B cell (primary cell): Measurements from ENCODE around the gene LSM6. TPM values are rescaled to one million over a fixed set of nuclear protein-coding genes. Genes with fewer than 3 reads are reported as not detected.

ENCODE experiments used
- ATAC-seq: fragments of 200-7000 bp; cut with Tn5 transposase; one replicate; pipeline ENCODE4 v1.10.0; 2021; ENCODE audit warnings: low read depth, mild to moderate bottlenecking, moderate number of reproducible peaks, moderate library complexity
- CTCF ChIA-PET: fragments of 350-600 bp; sonication (Branson Sonifier 250); formaldehyde crosslinking; loops from one replicate; lab custom pipeline; 2021; ENCODE audit warnings: antibody characterized with exemption, inconsistent platforms; lab: Charles Lee
- POLR2A ChIA-PET: fragments of 350-600 bp; sonication (Branson Sonifier 250); formaldehyde crosslinking; loops from one replicate; lab custom pipeline; 2021; ENCODE audit warnings: antibody characterized with exemption; lab: Charles Lee
- DNase-seq: peaks from one replicate; pipeline ENCODE4 v3.0.0; 2013
- H2AFZ ChIP-seq: 2 replicates; pipeline ENCODE4 v1.6.1; 2012; ENCODE audit warnings: mild to moderate bottlenecking, low read depth, low read length; ENCODE audit not compliant: insufficient read depth, poor library complexity, severe bottlenecking
- H3K27ac ChIP-seq, 2 donors: 1 replicate in 1 of 2; 2 replicates in 1 of 2; pipeline ENCODE4 v1.5.1; 2012 to 2013; ENCODE audit warnings: low read length in 2 of 2, mild to moderate bottlenecking in 2 of 2, moderate library complexity in 1 of 2
- H3K27me3 ChIP-seq, 4 experiments: fragments of 200-600 bp in 1 of 4; sonication (generic) in 1 of 4; replicated peaks in 1 of 4; 1 replicate in 2 of 4; 2 replicates in 2 of 4; pipeline versions ENCODE4 v1.6.1 to v1.7.0; 2013 to 2016; ENCODE audit warnings: low read length in 3 of 4, mild to moderate bottlenecking in 2 of 4, mixed read lengths in 1 of 4, moderate library complexity in 1 of 4; ENCODE audit not compliant: insufficient read depth in 4 of 4, control insufficient read depth in 3 of 4; ENCODE audit errors: control extremely low read depth in 1 of 4
- H3K36me3 ChIP-seq, 2 experiments: replicated peaks in 1 of 2; 1 replicate in 1 of 2; 2 replicates in 1 of 2; pipeline versions ENCODE4 v1.6.1 to v1.7.1; 2013; ENCODE audit warnings: low read length in 1 of 2; ENCODE audit not compliant: insufficient read depth in 2 of 2, control insufficient read depth in 1 of 2; ENCODE audit errors: control extremely low read depth in 1 of 2, extremely low read depth in 1 of 2
- H3K4me1 ChIP-seq, 2 donors: fragments of 200-600 bp in 1 of 2; sonication (generic) in 1 of 2; 1 replicate in 1 of 2; 2 replicates in 1 of 2; pipeline versions ENCODE4 v1.5.1 to v1.6.1; 2013 to 2017; ENCODE audit warnings: low read length in 2 of 2; ENCODE audit not compliant: control insufficient read depth in 2 of 2, insufficient read depth in 2 of 2
- H3K4me2 ChIP-seq: replicated peaks from 2 replicates; pipeline ENCODE3; 2012; ENCODE audit warnings: mild to moderate bottlenecking, low read depth, low read length; ENCODE audit not compliant: poor library complexity, severe bottlenecking
- H3K4me3 ChIP-seq, 5 experiments: fragments of 200-600 bp in 1 of 5; sonication (generic) in 1 of 5; 1 replicate in 3 of 5; 2 replicates in 2 of 5; pipeline versions ENCODE4 v1.5.1 to v1.7.0; 2011 to 2016; ENCODE audit warnings: low read length in 4 of 5, mild to moderate bottlenecking in 4 of 5, low read depth in 2 of 5, control low read depth in 1 of 5, moderate library complexity in 1 of 5; ENCODE audit not compliant: insufficient read depth in 1 of 5; ENCODE audit errors: control extremely low read depth in 1 of 5, extremely low read depth in 1 of 5
- H3K79me2 ChIP-seq: fragments of 200-600 bp; sonication (generic); one replicate; pipeline ENCODE4 v1.6.0; 2016; ENCODE audit warnings: low read length; ENCODE audit not compliant: control insufficient read depth, insufficient read depth
- H3K9ac ChIP-seq: fragments of 200-600 bp; sonication (generic); 2 replicates; pipeline ENCODE4 v1.6.1; 2017; ENCODE audit warnings: mild to moderate bottlenecking, low read length, moderate library complexity
- H3K9me3 ChIP-seq, 3 donors: one replicate each; pipeline versions ENCODE4 v1.6.1 to v1.7.1; 2013; ENCODE audit warnings: low read length in 2 of 3; ENCODE audit not compliant: control insufficient read depth in 2 of 3, insufficient read depth in 1 of 3; ENCODE audit errors: control extremely low read depth in 1 of 3
- H4K20me1 ChIP-seq: 2 replicates; pipeline ENCODE4 v1.6.0; 2012; ENCODE audit warnings: mild to moderate bottlenecking, low read length; ENCODE audit not compliant: insufficient read depth, control insufficient read depth, poor library complexity, severe bottlenecking
- H3K27ac Mint-ChIP-seq: one replicate; pipeline ENCODE4 v1.8.0; 2021; ENCODE audit warnings: mixed read lengths
- H3K27me3 Mint-ChIP-seq: one replicate; pipeline ENCODE4 v1.8.0; 2021; ENCODE audit warnings: mixed read lengths
- H3K4me1 Mint-ChIP-seq: one replicate; pipeline ENCODE4 v1.8.0; 2021; ENCODE audit warnings: mixed read lengths
- H3K4me3 Mint-ChIP-seq: one replicate; pipeline ENCODE4 v1.8.0; 2021; ENCODE audit warnings: mixed read lengths
- H3K9me3 Mint-ChIP-seq: one replicate; pipeline ENCODE4 v1.8.0; 2022; ENCODE audit warnings: mixed read lengths; ENCODE audit not compliant: insufficient read depth
- EZH2 ChIP-seq: IDR thresholded peaks from 2 replicates; pipeline ENCODE4 v1.6.1; 2012; ENCODE audit warnings: borderline replicate concordance, low read depth, mild to moderate bottlenecking, moderate library complexity, low read length; ENCODE audit not compliant: insufficient read depth, poor library complexity, severe bottlenecking
- WGBS: methylation state at CpG from one replicate; pipeline ENCODE4 v1.1.5; 2013; ENCODE audit warnings: missing lambda C conversion rate; ENCODE audit not compliant: insufficient coverage; 5-methylcytosine and 5-hydroxymethylcytosine counted together
- intact Hi-C: fragments of 100-400 bp; cut with micrococcal nuclease; formaldehyde crosslinking; loops from one replicate; pipeline ENCODE4 v1.10.0; 2022
- polyA plus RNA-seq: library from polyadenylated mRNA; depleted of rRNA; stranded (reverse); fragments of >200 nt; gene quantifications from 2 replicates; pipeline ENCODE4 v1.2.3, GENCODE V29; 2012
- total RNA-seq, 2 donors: library from RNA; stranded (reverse); fragments of 120-200 nt in 1 of 2; gene quantifications; 1 replicate in 1 of 2; 2 replicates in 1 of 2; pipeline versions ENCODE4 v1.2.3 to v1.2.4, GENCODE V29; 2013 to 2022
- TF ChIP-seq, protein P1 (sequence below): fragments of 200-600 bp; IDR thresholded peaks from one replicate; pipeline ENCODE4 v1.8.0; 2022; ENCODE audit warnings: antibody characterized with exemption, mild to moderate bottlenecking

The LSM6 gene
- total and polyA plus RNA-seq, 2 donors (not counting 1 experiment from before 2014, with no cell fraction given), result 13.3 to 42.7 TPM

GRCh38 chr4:146193628-146194027 is 18.1 kb downstream of the LSM6 start:
- no peak overlapping the region for H2AFZ ChIP-seq
- no peak overlapping the region for H3K9ac ChIP-seq
- H3K27me3 Mint-ChIP-seq, result no peaks in the 10 kb centered on the region
- no peak overlapping the region for H3K4me2 ChIP-seq
- no peak overlapping the region for H3K4me3 ChIP-seq
- DNase-seq (no peak), ATAC-seq (no peak)
- no peak overlapping the region for H3K27ac ChIP-seq
- 86% methylated on average over 1 of the region's 5 CpGs for WGBS
- TF ChIP-seq EZH2, result no peak
- TF ChIP-seq, protein P1, sequence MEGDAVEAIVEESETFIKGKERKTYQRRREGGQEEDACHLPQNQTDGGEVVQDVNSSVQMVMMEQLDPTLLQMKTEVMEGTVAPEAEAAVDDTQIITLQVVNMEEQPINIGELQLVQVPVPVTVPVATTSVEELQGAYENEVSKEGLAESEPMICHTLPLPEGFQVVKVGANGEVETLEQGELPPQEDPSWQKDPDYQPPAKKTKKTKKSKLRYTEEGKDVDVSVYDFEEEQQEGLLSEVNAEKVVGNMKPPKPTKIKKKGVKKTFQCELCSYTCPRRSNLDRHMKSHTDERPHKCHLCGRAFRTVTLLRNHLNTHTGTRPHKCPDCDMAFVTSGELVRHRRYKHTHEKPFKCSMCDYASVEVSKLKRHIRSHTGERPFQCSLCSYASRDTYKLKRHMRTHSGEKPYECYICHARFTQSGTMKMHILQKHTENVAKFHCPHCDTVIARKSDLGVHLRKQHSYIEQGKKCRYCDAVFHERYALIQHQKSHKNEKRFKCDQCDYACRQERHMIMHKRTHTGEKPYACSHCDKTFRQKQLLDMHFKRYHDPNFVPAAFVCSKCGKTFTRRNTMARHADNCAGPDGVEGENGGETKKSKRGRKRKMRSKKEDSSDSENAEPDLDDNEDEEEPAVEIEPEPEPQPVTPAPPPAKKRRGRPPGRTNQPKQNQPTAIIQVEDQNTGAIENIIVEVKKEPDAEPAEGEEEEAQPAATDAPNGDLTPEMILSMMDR, result no peak
- peaks cover 12 to 34% of the 10 kb centered on the region in 2 experiments for H3K36me3 ChIP-seq
- no peak overlapping the region for H3K27ac Mint-ChIP-seq
- no peak overlapping the region for H3K4me3 Mint-ChIP-seq
- POLR2A ChIA-PET, result no interaction called here
- H3K4me1 ChIP-seq, result no peaks in the 10 kb centered on the region
- H3K4me1 Mint-ChIP-seq, result no peaks in the 10 kb centered on the region
- intact Hi-C loops, result no loop called here
- H3K9me3 Mint-ChIP-seq, result no peaks in the 10 kb centered on the region
- H3K9me3 ChIP-seq, result no peaks in the 10 kb centered on the region
- H3K27me3 ChIP-seq, result no peaks in the 10 kb centered on the region
- no peaks in the 10 kb centered on the region for H4K20me1 ChIP-seq
- CTCF ChIA-PET, result no interaction called here
- no peaks in the 10 kb centered on the region for H3K79me2 ChIP-seq

DNA sequence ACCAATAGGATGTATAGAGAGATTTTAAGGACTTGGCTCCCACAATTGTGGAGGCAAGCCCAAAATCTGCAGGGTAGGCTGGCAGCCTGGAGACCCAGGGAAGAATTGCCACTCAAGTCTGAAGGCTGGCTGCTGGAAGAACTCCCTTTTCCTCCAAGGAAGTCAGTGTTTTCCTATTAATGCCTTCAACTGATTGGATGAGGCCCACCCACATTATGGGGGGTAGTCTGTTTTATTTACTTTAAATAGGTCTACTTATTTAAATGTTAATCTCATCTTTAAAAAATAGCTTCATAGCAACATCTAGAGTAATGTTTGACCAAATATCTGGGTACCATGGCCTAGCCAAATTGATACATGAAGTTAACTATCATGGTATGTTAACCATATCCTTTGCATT is 18.7 kb downstream of the LSM6 start:
- H3K4me1 Mint-ChIP-seq, result no peaks in the 10 kb centered on the region
- H3K9ac ChIP-seq, result no peak overlapping the region
- peaks cover 11 to 28% of the 10 kb centered on the region in 2 experiments for H3K36me3 ChIP-seq
- no peak overlapping the region for H3K4me3 Mint-ChIP-seq
- POLR2A ChIA-PET, result no interaction called here
- H3K27me3 ChIP-seq, result no peaks in the 10 kb centered on the region
- no peak overlapping the region for H3K27ac Mint-ChIP-seq
- H3K79me2 ChIP-seq, result no peaks in the 10 kb centered on the region
- no peaks in the 10 kb centered on the region for H3K4me1 ChIP-seq
- intact Hi-C loops, result no loop called here
- ATAC-seq (no peak), DNase-seq (no peak)
- no peaks in the 10 kb centered on the region for H3K27me3 Mint-ChIP-seq
- TF ChIP-seq, protein P1, result no peak
- TF ChIP-seq EZH2, result no peak
- no peak overlapping the region for H2AFZ ChIP-seq
- H3K9me3 ChIP-seq, result no peaks in the 10 kb centered on the region
- no peak overlapping the region for H3K27ac ChIP-seq
- CTCF ChIA-PET, result no interaction called here
- H3K4me3 ChIP-seq, result no peak overlapping the region
- H4K20me1 ChIP-seq, result no peaks in the 10 kb centered on the region
- H3K4me2 ChIP-seq, result no peak overlapping the region
- H3K9me3 Mint-ChIP-seq, result no peaks in the 10 kb centered on the region
